Mucosa of descending colon (tissue), 3 donors: ENCODE data around the gene MRPL55. TPM values are rescaled to one million over a fixed set of nuclear protein-coding genes. Genes with fewer than 3 reads are reported as not detected.

Experiments used
- ATAC-seq: fragments of 200-7000 bp; cut with Tn5 transposase; one replicate; pipeline ENCODE4 v1.9.1; 2020; ENCODE audit warnings: mild to moderate bottlenecking, moderate library complexity
- DNase-seq, 3 donors: peaks; one replicate each; pipeline ENCODE4 v3.0.0-alpha.2; 2020
- H3K36me3 ChIP-seq: fragments of 200-600 bp; one replicate; pipeline ENCODE4 v1.8.0; 2021; ENCODE audit warnings: low read depth, mild to moderate bottlenecking
- H3K4me1 ChIP-seq: fragments of 200-600 bp; one replicate; pipeline ENCODE4 v1.8.0; 2021; ENCODE audit warnings: low read depth, mild to moderate bottlenecking
- H3K4me3 ChIP-seq: fragments of 200-600 bp; one replicate; pipeline ENCODE4 v1.8.0; 2021; ENCODE audit warnings: mild to moderate bottlenecking
- H3K9me3 ChIP-seq: fragments of 200-600 bp; one replicate; pipeline ENCODE4 v1.8.0; 2021; ENCODE audit warnings: mild to moderate bottlenecking
- intact Hi-C, 2 donors: fragments of 100-400 bp; cut with DNase I in 1 of 2; cut with micrococcal nuclease in 1 of 2; formaldehyde crosslinking; loops; one replicate each; pipeline versions ENCODE4 v1.11.0 to v1.11.1; 2022; cut with DNase I, micrococcal nuclease
- total RNA-seq, 3 donors: library from RNA; stranded (reverse); fragmentation: NEBNext Ultra II Directional in 2 of 3; extraction: Animal tissue kit (Norgen Biotek cat#: 25700) in 2 of 3; gene quantifications; one replicate each; pipeline versions ENCODE4 v1.2.1 to v1.2.4, GENCODE V29; 2021 to 2023
- TF ChIP-seq, protein P1 (sequence below): fragments of 200-600 bp; IDR thresholded peaks from one replicate; pipeline ENCODE4 v1.8.0; 2022; ENCODE audit warnings: antibody characterized with exemption, mild to moderate bottlenecking
- donor health status: DM: no; HTN: no; CAD: no; lungs with moderate emphysema.
- donor health status: DM: no; HTN: no; CAD: no.
- donor health status: DM: no; HTN: yes; CAD: no.

The MRPL55 gene
- total RNA-seq, 3 donors from 2014 or later: 24.3 to 42.1 (median 37.3) TPM

DNA sequence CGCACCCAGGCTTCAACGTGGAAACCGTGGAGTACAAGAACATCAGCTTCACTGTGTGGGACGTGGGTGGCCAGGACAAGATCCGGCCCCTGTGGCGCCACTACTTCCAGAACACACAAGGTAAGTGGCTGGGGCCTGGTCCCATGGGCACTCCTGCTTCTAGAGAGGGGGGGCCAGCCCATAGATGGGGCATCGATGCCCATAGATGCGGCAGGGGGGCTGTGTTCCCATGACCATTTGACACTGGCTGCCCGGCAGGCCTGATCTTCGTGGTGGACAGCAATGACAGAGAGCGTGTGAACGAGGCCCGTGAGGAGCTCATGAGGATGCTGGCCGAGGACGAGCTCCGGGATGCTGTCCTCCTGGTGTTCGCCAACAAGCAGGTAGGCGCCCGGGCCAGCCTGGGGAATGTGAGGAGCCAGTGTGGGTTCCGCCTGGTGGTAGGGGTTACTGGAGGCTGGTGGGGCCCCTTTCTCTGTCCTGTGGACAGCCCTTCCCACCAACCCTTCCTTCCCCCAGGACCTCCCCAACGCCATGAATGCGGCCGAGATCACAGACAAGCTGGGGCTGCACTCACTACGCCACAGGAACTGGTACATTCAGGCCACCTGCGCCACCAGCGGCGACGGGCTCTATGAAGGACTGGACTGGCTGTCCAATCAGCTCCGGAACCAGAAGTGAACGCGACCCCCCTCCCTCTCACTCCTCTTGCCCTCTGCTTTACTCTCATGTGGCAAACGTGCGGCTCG lies 11.6 kb downstream of the MRPL55 start:
- peak in 1 of 3 donors; percentile 27 for DNase-seq
- intact Hi-C loops: no loop called here

DNA sequence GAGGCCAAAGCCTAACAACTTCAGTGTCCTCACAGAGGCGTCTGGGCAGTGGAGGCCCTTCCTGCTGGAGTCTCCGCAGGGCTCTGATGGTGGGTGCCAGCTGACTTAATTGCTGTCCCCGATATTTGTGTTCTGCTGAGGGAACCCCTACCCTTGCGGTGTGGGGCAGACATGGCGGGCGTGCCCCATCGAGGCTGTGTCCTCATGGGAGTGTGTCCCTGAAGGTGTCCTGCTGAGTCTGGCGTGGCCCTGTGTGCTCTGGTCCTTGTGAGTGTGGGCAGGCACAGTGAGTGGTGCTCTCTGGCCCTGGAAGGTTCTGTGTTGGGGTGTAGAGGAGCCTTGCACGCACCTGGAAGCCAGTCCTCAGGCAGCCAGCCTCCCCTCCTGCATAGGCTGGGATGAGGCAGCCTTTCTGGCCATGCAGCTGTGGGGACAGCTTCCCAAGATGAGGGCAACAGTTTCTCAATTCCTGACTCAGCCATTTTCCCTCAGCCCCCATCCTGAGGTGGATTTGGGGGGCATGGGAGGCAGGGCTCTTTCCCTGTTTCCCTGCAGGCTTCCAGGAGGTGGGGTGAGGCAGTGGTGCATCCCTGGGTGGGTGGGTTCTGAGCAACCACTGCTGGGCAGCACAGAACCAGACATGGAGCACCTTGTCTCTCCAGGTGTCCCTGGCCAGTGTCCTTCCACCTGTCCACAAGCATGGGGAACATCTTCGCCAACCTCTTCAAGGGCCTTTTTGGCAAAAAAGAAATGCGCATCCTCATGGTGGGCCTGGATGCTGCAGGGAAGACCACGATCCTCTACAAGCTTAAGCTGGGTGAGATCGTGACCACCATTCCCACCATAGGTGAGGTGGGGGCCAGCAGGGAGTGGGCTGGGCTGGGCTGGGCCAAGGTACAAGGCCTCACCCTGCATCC lies 12.4 kb downstream of the MRPL55 start:
- intact Hi-C loops: no loop called here

More for the DNA sequence above, 11.6 kb downstream of the MRPL55 start:
- peaks cover 4% of the 10 kb centered on the region for H3K36me3 ChIP-seq
- H3K4me1 ChIP-seq: peaks cover 25% of the 10 kb centered on the region
- TF ChIP-seq, protein P1, sequence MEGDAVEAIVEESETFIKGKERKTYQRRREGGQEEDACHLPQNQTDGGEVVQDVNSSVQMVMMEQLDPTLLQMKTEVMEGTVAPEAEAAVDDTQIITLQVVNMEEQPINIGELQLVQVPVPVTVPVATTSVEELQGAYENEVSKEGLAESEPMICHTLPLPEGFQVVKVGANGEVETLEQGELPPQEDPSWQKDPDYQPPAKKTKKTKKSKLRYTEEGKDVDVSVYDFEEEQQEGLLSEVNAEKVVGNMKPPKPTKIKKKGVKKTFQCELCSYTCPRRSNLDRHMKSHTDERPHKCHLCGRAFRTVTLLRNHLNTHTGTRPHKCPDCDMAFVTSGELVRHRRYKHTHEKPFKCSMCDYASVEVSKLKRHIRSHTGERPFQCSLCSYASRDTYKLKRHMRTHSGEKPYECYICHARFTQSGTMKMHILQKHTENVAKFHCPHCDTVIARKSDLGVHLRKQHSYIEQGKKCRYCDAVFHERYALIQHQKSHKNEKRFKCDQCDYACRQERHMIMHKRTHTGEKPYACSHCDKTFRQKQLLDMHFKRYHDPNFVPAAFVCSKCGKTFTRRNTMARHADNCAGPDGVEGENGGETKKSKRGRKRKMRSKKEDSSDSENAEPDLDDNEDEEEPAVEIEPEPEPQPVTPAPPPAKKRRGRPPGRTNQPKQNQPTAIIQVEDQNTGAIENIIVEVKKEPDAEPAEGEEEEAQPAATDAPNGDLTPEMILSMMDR: no peak
- no peak overlapping the region for H3K4me3 ChIP-seq
- H3K9me3 ChIP-seq: peaks cover 8% of the 10 kb centered on the region
- ATAC-seq: no peak

DNA sequence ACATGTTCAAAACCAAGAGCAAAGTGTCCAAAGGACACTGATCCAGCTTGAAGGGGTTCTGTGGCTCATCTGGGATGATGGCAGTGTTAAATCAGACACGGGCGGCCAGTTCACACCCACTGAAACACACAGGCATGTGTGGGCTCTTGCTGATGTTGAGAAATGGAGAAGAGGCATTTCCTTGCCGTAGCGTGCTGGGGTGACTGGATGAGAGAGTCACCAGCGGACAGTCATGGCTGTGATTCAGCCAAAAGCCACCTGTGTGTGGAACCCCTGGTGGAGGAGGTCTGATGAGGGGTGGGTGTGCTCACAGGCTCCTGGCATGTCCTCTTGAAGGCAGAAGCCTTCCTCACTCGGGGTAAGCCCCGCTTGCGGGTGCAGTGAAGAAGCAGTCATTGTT lies 13.2 kb downstream of the MRPL55 start:
- Histone ChIP-seq H3K9me3 (peaks cover 8% of the 10 kb centered on the region), H3K4me1 (peaks cover 22% of the 10 kb centered on the region), H3K36me3 (peaks cover 4% of the 10 kb centered on the region), H3K4me3 (no peak overlapping the region)
- ATAC-seq (no peak), DNase-seq (no peak)
- TF ChIP-seq, protein P1: no peak
- intact Hi-C loops: no loop called here

More for the DNA sequence above, 12.4 kb downstream of the MRPL55 start:
- TF ChIP-seq, protein P1: no peak
- no peak for DNase-seq
- no peak for ATAC-seq
- H3K9me3 ChIP-seq: peaks cover 8% of the 10 kb centered on the region
- no peak overlapping the region for H3K4me3 ChIP-seq
- peaks cover 24% of the 10 kb centered on the region for H3K4me1 ChIP-seq
- H3K36me3 ChIP-seq: peaks cover 4% of the 10 kb centered on the region

DNA sequence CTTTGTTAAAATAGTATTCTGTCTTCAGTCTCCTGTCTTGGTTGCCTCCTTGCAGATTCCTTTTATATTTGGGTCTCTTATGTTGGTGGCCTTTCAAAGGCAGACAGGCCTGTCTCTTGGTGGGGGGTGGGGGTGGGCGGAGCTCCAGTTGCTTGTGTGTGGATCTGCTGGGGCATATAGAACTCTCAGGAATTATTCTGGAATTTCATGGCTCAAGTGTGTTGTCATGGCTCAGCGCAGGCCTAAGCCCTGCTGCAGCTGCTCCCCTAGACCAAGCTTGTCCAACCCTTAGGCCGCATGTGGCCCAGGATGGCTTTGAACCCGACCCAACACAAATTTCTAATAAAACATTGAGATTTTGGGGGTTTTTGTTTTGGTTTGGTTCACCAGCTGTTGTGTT lies 13.9 kb downstream of the MRPL55 start:
- peaks cover 4% of the 10 kb centered on the region for H3K36me3 ChIP-seq
- peaks cover 25% of the 10 kb centered on the region for H3K4me1 ChIP-seq
- H3K9me3 ChIP-seq: peaks cover 8% of the 10 kb centered on the region
- TF ChIP-seq, protein P1: no peak
- ATAC-seq (no peak), DNase-seq (no peak)
- intact Hi-C loops: no loop called here
- H3K4me3 ChIP-seq: no peak overlapping the region

DNA sequence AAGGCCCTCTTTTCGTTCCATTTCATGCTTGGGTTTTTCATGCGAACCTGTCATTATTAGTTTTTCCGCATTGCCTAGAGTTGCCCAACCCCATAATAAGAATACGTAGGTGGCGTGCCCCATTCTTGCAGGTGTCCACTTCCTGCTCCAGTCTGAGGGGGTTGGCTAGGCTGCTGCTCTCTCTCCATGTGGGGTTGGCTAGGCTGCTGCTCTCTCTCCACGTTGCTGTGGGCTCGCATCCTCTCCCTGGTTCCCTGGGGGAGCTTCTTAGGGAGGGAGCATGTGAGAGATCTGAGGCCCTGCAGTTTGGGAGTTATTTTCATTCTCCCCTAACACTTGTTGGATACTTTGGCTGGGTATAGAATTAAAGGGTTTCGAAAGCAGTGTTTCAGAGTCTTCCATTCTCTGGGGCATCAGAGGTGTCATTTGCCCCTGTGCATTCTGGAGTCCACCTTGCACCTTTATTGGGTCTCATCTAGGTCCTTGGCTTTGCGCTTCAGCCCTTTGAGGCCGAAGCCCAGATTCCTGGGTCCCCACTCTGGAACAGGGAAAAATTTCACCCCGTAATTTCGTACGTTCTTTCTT lies 14.6 kb downstream of the MRPL55 start:
- Histone ChIP-seq H3K4me3 (no peak overlapping the region), H3K4me1 (peaks cover 32% of the 10 kb centered on the region), H3K36me3 (peaks cover 4% of the 10 kb centered on the region), H3K9me3 (peaks cover 8% of the 10 kb centered on the region)
- TF ChIP-seq, protein P1: no peak
- DNase-seq: no peak
- intact Hi-C loops: no loop called here
- ATAC-seq: no peak
